Measurements from ENCODE around the gene ZNF746.

GRCh38 chr7:149469806-149470205 lies 27.8 kb downstream of the ZNF746 start:
- TF ChIP-seq CTCF (IDR thresholded peaks at IDR 0.05; ENCODE audit: extremely low read depth in 1 of 2, insufficient read depth in 1 of 2, low read depth in 1 of 2, low read length in 2 of 2) (no peak), GATA2 (IDR thresholded peaks at IDR 0.05; ENCODE audit: insufficient read depth, insufficient read length, low read depth, low read length) (no peak), POLR2A (IDR thresholded peaks at IDR 0.05; ENCODE audit: low read depth, low read length) (no peak), EZH2 (IDR thresholded peaks at IDR 0.05; ENCODE audit: borderline replicate concordance, low read depth, low read length, severe bottlenecking) (no peak), POLR2AphosphoS5 (IDR thresholded peaks at IDR 0.05; ENCODE audit: insufficient read depth, low read depth, low read length) (no peak), MYC (IDR thresholded peaks at IDR 0.05; ENCODE audit: low read depth, low read length) (no peak)
